IPS-15b (cell line): ENCODE measurements around the gene L2HGDH.

Source experiments
- H3K27me3 ChIP-seq: one replicate; pipeline ENCODE4 v1.6.1; 2013; ENCODE audit warnings: low read length; ENCODE audit not compliant: control insufficient read depth, insufficient read depth
- H3K36me3 ChIP-seq: one replicate; pipeline ENCODE4 v1.6.1; 2013; ENCODE audit warnings: low read length; ENCODE audit not compliant: control insufficient read depth, insufficient read depth
- H3K4me1 ChIP-seq: one replicate; pipeline ENCODE4 v1.6.1; 2013; ENCODE audit warnings: mild to moderate bottlenecking, low read length; ENCODE audit not compliant: control insufficient read depth, insufficient read depth
- H3K4me3 ChIP-seq: one replicate; pipeline ENCODE4 v1.5.1; 2013; ENCODE audit warnings: low read depth, low read length
- H3K9ac ChIP-seq: one replicate; pipeline ENCODE4 v1.6.1; 2013; ENCODE audit warnings: low read depth, mild to moderate bottlenecking, low read length
- H3K9me3 ChIP-seq: one replicate; pipeline ENCODE4 v1.6.1; 2013; ENCODE audit warnings: mild to moderate bottlenecking, low read length; ENCODE audit not compliant: control insufficient read depth, insufficient read depth

L2HGDH gene

DNA sequence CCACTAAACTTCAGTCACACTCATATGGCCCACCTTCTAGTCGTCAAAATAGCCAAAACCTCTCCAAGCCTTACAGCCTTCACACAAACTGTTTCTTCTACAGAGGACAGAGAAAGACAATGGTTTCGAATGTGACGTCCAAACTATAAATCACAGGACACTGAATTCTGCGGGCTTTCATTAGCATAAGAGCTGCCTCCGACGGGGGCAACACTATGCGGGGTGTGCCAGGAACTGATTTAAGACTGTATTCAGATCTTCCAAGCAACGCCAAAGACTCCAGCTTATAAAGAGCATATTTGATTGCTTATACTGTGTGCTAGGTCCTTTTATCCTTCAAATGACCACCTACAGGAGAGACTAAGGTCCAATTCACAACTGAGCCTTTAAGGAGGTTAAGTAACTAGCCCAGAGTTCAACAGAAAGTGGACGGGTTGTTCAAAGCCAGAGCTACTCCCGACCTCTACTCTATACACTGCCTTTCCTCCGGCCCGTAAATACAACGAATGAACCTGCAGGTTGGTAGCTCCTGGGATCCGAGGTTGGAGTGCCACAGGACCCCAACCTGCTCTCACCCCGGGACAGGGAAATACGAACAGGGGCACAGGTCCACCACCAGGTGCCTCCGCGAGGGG, 575 bp downstream of the L2HGDH start:
- Histone ChIP-seq H3K4me1 (peaks cover 3% of the 10 kb centered on the region), H3K27me3 (no peaks in the 10 kb centered on the region), H3K36me3 (no peaks in the 10 kb centered on the region), H3K9me3 (no peaks in the 10 kb centered on the region), H3K4me3 (peak overlapping the region; percentile 70), H3K9ac (peak overlapping the region; percentile 78)

DNA sequence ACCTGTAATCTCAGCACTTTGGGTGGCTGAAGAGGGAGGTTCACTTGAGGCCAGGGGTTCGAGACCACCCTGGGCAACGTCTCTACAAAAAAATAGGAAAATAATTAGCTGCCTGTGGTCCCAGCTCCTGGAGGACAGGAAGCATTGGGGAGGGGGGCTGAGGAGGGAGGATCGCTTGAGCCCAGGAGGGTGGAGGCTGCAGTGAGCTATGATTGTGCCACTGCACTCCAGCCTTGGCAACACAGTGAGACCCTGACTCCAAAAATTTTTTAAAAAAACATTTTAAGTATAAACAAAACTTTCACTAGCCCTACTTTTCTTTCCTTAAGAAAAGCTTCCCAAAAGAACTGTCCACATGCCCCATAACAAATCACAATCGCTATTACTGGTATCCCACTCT, 1.6 kb downstream of the L2HGDH start:
- H3K9me3 ChIP-seq: no peaks in the 10 kb centered on the region
- H3K4me1 ChIP-seq: peaks cover 3% of the 10 kb centered on the region
- H3K27me3 ChIP-seq: no peaks in the 10 kb centered on the region
- H3K9ac ChIP-seq: no peak overlapping the region
- no peak overlapping the region for H3K4me3 ChIP-seq
- no peaks in the 10 kb centered on the region for H3K36me3 ChIP-seq

DNA sequence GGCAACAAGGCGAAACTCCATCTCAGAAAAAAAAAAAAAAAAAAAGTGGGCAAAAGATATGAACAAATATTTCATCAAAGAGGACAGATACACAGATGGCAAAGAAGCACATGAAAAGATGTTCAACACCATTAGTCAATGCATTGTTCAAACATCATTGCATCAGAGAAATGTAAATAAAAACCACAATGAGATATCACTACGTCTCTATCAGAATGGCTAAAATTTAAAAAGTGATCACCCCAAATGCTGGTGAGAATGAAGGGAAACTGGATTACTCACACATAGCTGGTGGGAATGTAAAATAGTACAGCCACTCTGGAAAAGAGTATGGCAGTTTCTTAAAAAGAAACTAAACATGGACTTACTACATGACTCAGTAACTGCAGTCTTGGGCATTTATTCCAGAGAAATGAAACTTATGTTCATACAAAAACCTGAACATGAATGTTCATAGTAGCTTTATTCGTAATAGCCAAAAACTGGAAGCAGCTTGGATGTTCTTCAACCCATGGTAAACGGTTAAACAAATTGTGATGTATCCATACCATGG, 3.6 kb downstream of the L2HGDH start:
- no peak overlapping the region for H3K4me3 ChIP-seq
- no peak overlapping the region for H3K9ac ChIP-seq
- peaks cover 3% of the 10 kb centered on the region for H3K4me1 ChIP-seq
- no peaks in the 10 kb centered on the region for H3K36me3 ChIP-seq
- no peaks in the 10 kb centered on the region for H3K9me3 ChIP-seq
- no peaks in the 10 kb centered on the region for H3K27me3 ChIP-seq

- no peaks in the 10 kb centered on the region for H3K27me3 ChIP-seq
- H3K9me3 ChIP-seq: no peaks in the 10 kb centered on the region
- H3K4me3 ChIP-seq: no peak overlapping the region
- peaks cover 3% of the 10 kb centered on the region for H3K4me1 ChIP-seq
- H3K36me3 ChIP-seq: peaks cover 3% of the 10 kb centered on the region
- H3K9ac ChIP-seq: no peak overlapping the region
These were observed 8.1 kb downstream of the L2HGDH start for GRCh38 chr14:50303744-50304471.

DNA sequence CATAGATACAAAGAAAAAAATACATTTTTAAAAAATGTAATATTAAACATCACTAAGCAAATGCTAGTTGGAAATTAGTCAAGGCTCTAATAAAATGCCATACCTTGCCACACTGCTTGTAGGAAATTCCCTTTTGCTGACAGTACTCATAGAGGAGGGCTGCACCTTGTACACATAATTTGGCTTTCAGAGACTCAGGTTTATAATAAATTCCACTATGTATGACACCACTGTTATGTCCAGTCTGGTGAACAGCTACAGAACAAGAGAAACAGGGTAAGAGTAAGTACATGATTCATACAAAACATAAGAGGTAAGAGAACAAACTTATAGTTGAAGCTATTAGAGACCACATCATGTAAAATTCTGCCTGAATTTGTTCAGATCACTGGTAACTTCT, 10.1 kb downstream of the L2HGDH start:
- Histone ChIP-seq H3K4me3 (no peak overlapping the region), H3K9ac (no peak overlapping the region), H3K36me3 (peaks cover 3% of the 10 kb centered on the region), H3K27me3 (no peaks in the 10 kb centered on the region), H3K9me3 (no peaks in the 10 kb centered on the region), H3K4me1 (peaks cover 3% of the 10 kb centered on the region)

GRCh38 chr14:50299585-50299984, 12.4 kb downstream of the L2HGDH start:
- Histone ChIP-seq H3K36me3 (peaks cover 3% of the 10 kb centered on the region), H3K27me3 (no peaks in the 10 kb centered on the region), H3K9me3 (no peaks in the 10 kb centered on the region), H3K4me3 (no peak overlapping the region), H3K9ac (no peak overlapping the region), H3K4me1 (peaks cover 3% of the 10 kb centered on the region)

DNA sequence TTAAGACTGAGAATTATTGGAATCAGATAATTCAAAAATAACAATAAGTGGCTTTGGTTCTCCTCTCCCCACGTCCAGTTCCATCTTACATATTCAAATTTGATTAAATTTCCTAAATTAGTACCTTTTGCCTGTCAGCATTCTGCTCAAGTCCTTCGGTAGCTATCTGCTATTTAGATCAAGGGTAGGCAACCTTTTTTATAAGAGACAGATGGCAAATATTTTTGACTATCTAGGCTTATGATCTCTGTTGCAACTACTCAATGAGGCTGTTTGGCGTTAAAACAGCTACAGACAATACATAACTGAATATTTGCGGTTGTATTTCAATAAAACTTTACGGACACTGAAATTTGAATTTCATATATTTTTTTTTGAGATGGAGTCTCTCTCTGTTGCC, 21.7 kb downstream of the L2HGDH start:
- Histone ChIP-seq H3K4me1 (no peaks in the 10 kb centered on the region), H3K4me3 (no peak overlapping the region), H3K36me3 (peaks cover 5% of the 10 kb centered on the region), H3K27me3 (no peaks in the 10 kb centered on the region), H3K9ac (no peak overlapping the region), H3K9me3 (no peaks in the 10 kb centered on the region)

GRCh38 chr14:50288146-50288545, 23.9 kb downstream of the L2HGDH start:
- H3K36me3 ChIP-seq: no peaks in the 10 kb centered on the region
- H3K9ac ChIP-seq: no peak overlapping the region
- H3K4me3 ChIP-seq: no peak overlapping the region
- H3K4me1 ChIP-seq: no peaks in the 10 kb centered on the region
- no peaks in the 10 kb centered on the region for H3K27me3 ChIP-seq
- H3K9me3 ChIP-seq: no peaks in the 10 kb centered on the region

- no peaks in the 10 kb centered on the region for H3K9me3 ChIP-seq
- no peak overlapping the region for H3K9ac ChIP-seq
- H3K4me1 ChIP-seq: no peaks in the 10 kb centered on the region
- H3K27me3 ChIP-seq: no peaks in the 10 kb centered on the region
- no peaks in the 10 kb centered on the region for H3K36me3 ChIP-seq
- H3K4me3 ChIP-seq: no peak overlapping the region
These were observed 26.2 kb downstream of the L2HGDH start for GRCh38 chr14:50285861-50286260.

DNA sequence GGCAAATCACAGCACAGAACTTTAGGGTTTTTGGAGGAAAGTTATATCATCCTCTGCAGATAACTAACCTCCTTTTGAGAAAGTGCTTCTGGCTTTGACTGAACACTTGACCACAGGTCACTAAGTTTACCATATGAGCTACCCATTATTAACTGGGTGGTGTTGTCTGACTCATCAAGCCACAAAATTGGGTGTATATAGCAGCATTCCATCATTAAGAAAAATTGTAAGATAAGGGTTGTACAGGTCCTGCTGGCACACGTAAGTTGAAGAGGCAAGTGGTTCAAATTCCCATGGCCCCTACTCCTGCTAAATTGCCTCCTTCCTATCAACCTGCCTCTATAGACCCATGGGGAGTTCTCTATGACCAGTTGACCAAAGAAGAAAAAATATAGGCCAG, 39.5 kb downstream of the L2HGDH start:
- H3K4me3 ChIP-seq: no peak overlapping the region

GRCh38 chr14:50270932-50271331, 41.1 kb downstream of the L2HGDH start:
- Histone ChIP-seq H3K9ac (no peak overlapping the region), H3K4me3 (no peak overlapping the region), H3K36me3 (no peaks in the 10 kb centered on the region), H3K4me1 (no peaks in the 10 kb centered on the region), H3K27me3 (no peaks in the 10 kb centered on the region), H3K9me3 (no peaks in the 10 kb centered on the region)

More for the DNA sequence above, 39.5 kb downstream of the L2HGDH start:
- H3K27me3 ChIP-seq: no peaks in the 10 kb centered on the region
- no peak overlapping the region for H3K9ac ChIP-seq
- H3K9me3 ChIP-seq: no peaks in the 10 kb centered on the region
- no peaks in the 10 kb centered on the region for H3K4me1 ChIP-seq
- H3K36me3 ChIP-seq: no peaks in the 10 kb centered on the region

- Histone ChIP-seq H3K4me1 (no peaks in the 10 kb centered on the region), H3K9ac (no peak overlapping the region), H3K4me3 (no peak overlapping the region), H3K9me3 (no peaks in the 10 kb centered on the region), H3K36me3 (no peaks in the 10 kb centered on the region), H3K27me3 (no peaks in the 10 kb centered on the region)
These were observed 47.0 kb downstream of the L2HGDH start for GRCh38 chr14:50265029-50265428.
